Mucosa of rectum (tissue), 2 donors: ENCODE data around the gene DYSF.

Source experiments
- H3K27ac ChIP-seq, 2 donors: one replicate each; pipeline ENCODE4 v1.7.0; 2013; ENCODE audit warnings: inconsistent platforms in 2 of 2, low read depth in 2 of 2, low read length in 2 of 2
- H3K27me3 ChIP-seq, 2 donors: one replicate each; pipeline ENCODE4 v1.7.0; 2013; ENCODE audit warnings: low read length in 2 of 2; ENCODE audit not compliant: control insufficient read depth in 2 of 2, insufficient read depth in 2 of 2
- H3K36me3 ChIP-seq, 2 donors: one replicate each; pipeline ENCODE4 v1.7.0; 2013; ENCODE audit warnings: low read length in 2 of 2; ENCODE audit not compliant: control insufficient read depth in 2 of 2, insufficient read depth in 2 of 2
- H3K4me1 ChIP-seq, 2 donors: one replicate each; pipeline ENCODE4 v1.7.0; 2013; ENCODE audit warnings: low read length in 2 of 2, mild to moderate bottlenecking in 1 of 2; ENCODE audit not compliant: control insufficient read depth in 2 of 2, insufficient read depth in 2 of 2
- H3K4me3 ChIP-seq, 2 donors: one replicate each; pipeline ENCODE4 v1.7.0; 2013; ENCODE audit warnings: low read length in 2 of 2
- H3K9ac ChIP-seq, 2 donors: one replicate each; pipeline ENCODE4 v1.7.0; 2013; ENCODE audit warnings: low read length in 2 of 2, low read depth in 1 of 2, mild to moderate bottlenecking in 1 of 2
- H3K9me3 ChIP-seq, 2 donors: one replicate each; pipeline ENCODE4 v1.7.0; 2013; ENCODE audit warnings: low read length in 2 of 2; ENCODE audit not compliant: control insufficient read depth in 2 of 2
- donor health status: healthy.
- donor health status: Normal muscosa, but diverticular disease.

Gene DYSF

GRCh38 chr2:71546777-71547281, 93.5 kb downstream of the DYSF start:
- Histone ChIP-seq H3K36me3 (no peaks in the 10 kb centered on the region), H3K4me1 (peaks cover 3 to 10% of the 10 kb centered on the region in 2 donors), H3K27me3 (peaks cover 0 to 9% of the 10 kb centered on the region in 2 donors), H3K4me3 (no peak overlapping the region), H3K27ac (no peak overlapping the region), H3K9ac (no peak overlapping the region), H3K9me3 (no peaks in the 10 kb centered on the region)

GRCh38 chr2:71547616-71548285, 94.4 kb downstream of the DYSF start:
- Histone ChIP-seq H3K36me3 (no peaks in the 10 kb centered on the region), H3K9ac (no peak overlapping the region)

GRCh38 chr2:71548646-71549425, 95.5 kb downstream of the DYSF start:
- Histone ChIP-seq H3K27me3 (peaks cover 2 to 9% of the 10 kb centered on the region in 2 donors), H3K9me3 (no peaks in the 10 kb centered on the region), H3K36me3 (no peaks in the 10 kb centered on the region), H3K4me3 (no peak overlapping the region), H3K27ac (no peak overlapping the region), H3K9ac (no peak overlapping the region), H3K4me1 (peaks cover 3 to 10% of the 10 kb centered on the region in 2 donors)

More at GRCh38 chr2:71547616-71548285, 94.4 kb downstream of the DYSF start:
- H3K4me1 ChIP-seq = peaks cover 3 to 10% of the 10 kb centered on the region in 2 donors
- peaks cover 2 to 9% of the 10 kb centered on the region in 2 donors for H3K27me3 ChIP-seq
- no peak overlapping the region for H3K27ac ChIP-seq
- no peaks in the 10 kb centered on the region for H3K9me3 ChIP-seq
- no peak overlapping the region for H3K4me3 ChIP-seq

GRCh38 chr2:71550801-71551630, 97.7 kb downstream of the DYSF start:
- Histone ChIP-seq H3K36me3 (no peaks in the 10 kb centered on the region), H3K27ac (no peak overlapping the region), H3K4me3 (no peak overlapping the region)

GRCh38 chr2:71551631-71551915, 98.2 kb downstream of the DYSF start:
- no peak overlapping the region for H3K9ac ChIP-seq
- no peak overlapping the region for H3K4me3 ChIP-seq
- peaks cover 0 to 2% of the 10 kb centered on the region in 2 donors for H3K27me3 ChIP-seq
- no peaks in the 10 kb centered on the region for H3K4me1 ChIP-seq
- H3K36me3 ChIP-seq = no peaks in the 10 kb centered on the region
- H3K9me3 ChIP-seq = no peaks in the 10 kb centered on the region
- no peak overlapping the region for H3K27ac ChIP-seq

More at GRCh38 chr2:71550801-71551630, 97.7 kb downstream of the DYSF start:
- no peaks in the 10 kb centered on the region for H3K9me3 ChIP-seq
- H3K9ac ChIP-seq = no peak overlapping the region
- no peaks in the 10 kb centered on the region for H3K4me1 ChIP-seq
- H3K27me3 ChIP-seq = peaks cover under 1 to 2% of the 10 kb centered on the region in 2 donors

- Histone ChIP-seq H3K9ac (no peak overlapping the region), H3K27me3 (peaks cover 0 to 2% of the 10 kb centered on the region in 2 donors), H3K9me3 (no peaks in the 10 kb centered on the region), H3K36me3 (no peaks in the 10 kb centered on the region), H3K4me1 (no peaks in the 10 kb centered on the region), H3K27ac (no peak overlapping the region), H3K4me3 (no peak overlapping the region)
Observed at GRCh38 chr2:71552356-71552755, 99.0 kb downstream of the DYSF start.

GRCh38 chr2:71552861-71553301, 99.5 kb downstream of the DYSF start:
- Histone ChIP-seq H3K27me3 (peaks cover 0 to 2% of the 10 kb centered on the region in 2 donors), H3K4me3 (no peak overlapping the region), H3K36me3 (no peaks in the 10 kb centered on the region), H3K4me1 (no peaks in the 10 kb centered on the region), H3K9me3 (no peaks in the 10 kb centered on the region), H3K27ac (no peak overlapping the region), H3K9ac (no peak overlapping the region)

- Histone ChIP-seq H3K27me3 (peaks cover 0 to 2% of the 10 kb centered on the region in 2 donors), H3K4me3 (no peak overlapping the region), H3K36me3 (no peaks in the 10 kb centered on the region), H3K4me1 (no peaks in the 10 kb centered on the region), H3K27ac (no peak overlapping the region), H3K9me3 (no peaks in the 10 kb centered on the region), H3K9ac (no peak overlapping the region)
Observed at GRCh38 chr2:71554028-71554705, 100.8 kb downstream of the DYSF start.

GRCh38 chr2:71554706-71555056, 101.3 kb downstream of the DYSF start:
- no peak overlapping the region for H3K9ac ChIP-seq
- H3K4me3 ChIP-seq = no peak overlapping the region
- H3K4me1 ChIP-seq = no peaks in the 10 kb centered on the region
- H3K27ac ChIP-seq = no peak overlapping the region
- no peaks in the 10 kb centered on the region for H3K9me3 ChIP-seq
- H3K36me3 ChIP-seq = no peaks in the 10 kb centered on the region
- H3K27me3 ChIP-seq = peaks cover 0 to 2% of the 10 kb centered on the region in 2 donors
